GM19395 (cell line): Measurements from ENCODE around the gene RPP25L.
"Not testable (repeated sequence)": the region's sequence is repeated elsewhere in the genome, so short reads cannot be mapped to it uniquely, and the experiment has no call there.

Source experiments
- ATAC-seq: cut with Tn5 transposase; IDR thresholded peaks from one replicate; pipeline ENCODE4 v1.9.1; 2021; ENCODE audit warnings: mild to moderate bottlenecking, moderate library complexity; ENCODE audit not compliant: unreplicated experiment

RPP25L gene

GRCh38 chr9:34611811-34612787 lies at the start of gene RPP25L:
RPP25L (minus strand) TSS chr9:34612097; CDS start chr9:34611296, 801 bp downstream.
- peak; percentile 81 for ATAC-seq

GRCh38 chr9:34659592-34660253 lies 47.8 kb upstream of the RPP25L start:
- ATAC-seq, result no peak

GRCh38 chr9:34658461-34658860 lies 46.6 kb upstream of the RPP25L start:
- no peak for ATAC-seq

GRCh38 chr9:34656992-34657391 lies 45.1 kb upstream of the RPP25L start:
- ATAC-seq, result no peak

GRCh38 chr9:34655394-34655793 lies 43.5 kb upstream of the RPP25L start:
- ATAC-seq, result no peak

GRCh38 chr9:34654323-34655051 lies 42.6 kb upstream of the RPP25L start:
- ATAC-seq, result no peak

GRCh38 chr9:34653151-34654072 lies 41.5 kb upstream of the RPP25L start:
- ATAC-seq, result no peak

- no peak for ATAC-seq
These were observed 40.7 kb upstream of the RPP25L start for GRCh38 chr9:34652602-34653000.

GRCh38 chr9:34651876-34652601 lies 40.1 kb upstream of the RPP25L start, which contains the start of gene IL11RA:
IL11RA (plus strand) TSS chr9:34652185; CDS start chr9:34655218, 3,033 bp downstream.
- no peak for ATAC-seq

GRCh38 chr9:34651321-34651720 lies 39.4 kb upstream of the RPP25L start:
- ATAC-seq, result no peak

GRCh38 chr9:34650816-34651215 lies 38.9 kb upstream of the RPP25L start:
- no peak for ATAC-seq

GRCh38 chr9:34648673-34649072 lies 36.8 kb upstream of the RPP25L start:
- no peak for ATAC-seq

GRCh38 chr9:34647651-34648050 lies 35.8 kb upstream of the RPP25L start:
- no peak for ATAC-seq

GRCh38 chr9:34647084-34647403 lies 35.1 kb upstream of the RPP25L start:
- peak; percentile 24 for ATAC-seq

- ATAC-seq, result peak; percentile 90
These were observed 34.5 kb upstream of the RPP25L start, which contains the start of gene GALT for GRCh38 chr9:34646211-34647083. GALT (plus strand) TSS chr9:34646675; CDS start chr9:34646705, 30 bp downstream.

- ATAC-seq, result no peak
These were observed 32.9 kb upstream of the RPP25L start for GRCh38 chr9:34644766-34645314.

GRCh38 chr9:34642679-34643078 lies 30.8 kb upstream of the RPP25L start:
- ATAC-seq, result no peak

- not testable (repeated sequence) for ATAC-seq
These were observed 27.4 kb upstream of the RPP25L start for GRCh38 chr9:34639322-34639721.
